Stimulated activated CD4-positive, alpha-beta T cell treated with anti-CD3 and anti-CD28 coated beads, Interleukin-2, amount 100 ng/mL, for 48 hours (primary cell): ENCODE results near the gene IQSEC1.

ENCODE experiments used
- DNase-seq, 2 donors: peaks; one replicate each; pipeline ENCODE4 v3.0.0-alpha.2; 2020

Gene IQSEC1

DNA sequence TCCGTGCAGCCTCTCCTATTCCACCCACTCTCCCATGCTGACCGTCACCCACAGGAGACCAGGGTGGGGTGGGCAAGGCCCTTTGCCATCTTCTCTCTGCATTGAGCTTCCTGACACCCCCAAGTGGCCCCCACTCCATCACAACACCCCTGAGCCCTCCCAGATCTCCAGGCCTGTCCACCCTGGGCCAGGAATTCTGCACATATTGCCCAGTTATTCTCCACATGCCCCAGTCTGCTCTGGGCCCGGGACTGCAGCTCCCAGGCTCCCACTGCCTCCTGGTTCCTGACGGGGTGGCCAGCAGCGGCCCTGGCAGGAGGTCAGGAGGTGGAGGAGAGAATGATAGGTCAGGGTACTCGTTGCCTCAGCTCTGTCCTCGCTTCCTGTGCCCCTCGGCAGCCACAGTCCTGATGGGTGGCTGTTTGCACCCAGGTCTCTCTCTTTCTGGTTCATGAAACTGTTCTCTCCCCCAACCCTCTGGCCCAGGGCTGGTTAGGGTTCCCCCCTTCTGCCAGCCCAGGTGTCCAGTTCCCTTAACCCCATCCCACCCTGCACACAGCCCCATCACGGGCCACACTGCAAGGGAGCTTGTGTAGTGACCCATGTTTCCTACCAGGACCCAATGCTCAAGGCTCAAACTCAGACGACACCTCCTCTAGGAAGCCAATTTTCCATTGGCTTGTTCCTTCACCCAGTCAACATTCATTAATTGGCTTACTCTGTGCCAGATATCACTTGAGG is 47.3 kb downstream of the IQSEC1 start:
- DNase-seq = no peak

DNA sequence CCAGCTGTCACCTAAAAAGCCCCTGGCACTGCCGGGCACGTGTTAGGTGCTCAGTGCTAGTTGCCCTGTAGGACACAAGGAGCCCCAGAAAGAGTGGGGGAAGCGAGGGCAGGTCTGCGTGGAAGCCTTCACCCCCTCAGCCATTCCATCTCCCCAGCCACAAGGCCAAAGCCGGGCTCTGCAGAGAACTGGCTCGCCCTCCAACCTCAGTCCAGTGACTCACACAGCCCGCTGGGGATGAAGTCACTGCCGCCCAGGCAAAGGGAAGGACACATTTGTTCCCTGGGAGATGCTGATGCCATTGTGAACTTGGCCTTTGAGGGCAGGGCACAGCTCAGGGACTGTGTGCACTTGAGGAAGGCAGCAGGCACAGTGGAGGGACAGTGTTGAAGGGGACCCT is 48.1 kb downstream of the IQSEC1 start:
- no peak for DNase-seq

DNA sequence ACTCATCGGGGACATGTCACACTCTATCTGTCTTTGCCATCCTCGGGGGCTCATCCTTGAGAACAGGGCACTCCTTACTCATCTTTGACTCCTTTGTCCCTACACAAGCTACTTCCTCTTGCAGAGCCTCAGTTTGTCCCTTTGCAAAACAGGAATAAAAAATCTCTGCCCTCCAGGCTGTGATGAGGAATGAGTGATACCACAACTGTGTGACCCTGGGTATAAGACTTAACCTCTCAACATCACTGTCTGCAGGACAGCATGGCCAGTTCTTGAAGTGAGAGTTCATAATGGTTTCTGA is 48.5 kb downstream of the IQSEC1 start:
- no peak for DNase-seq

DNA sequence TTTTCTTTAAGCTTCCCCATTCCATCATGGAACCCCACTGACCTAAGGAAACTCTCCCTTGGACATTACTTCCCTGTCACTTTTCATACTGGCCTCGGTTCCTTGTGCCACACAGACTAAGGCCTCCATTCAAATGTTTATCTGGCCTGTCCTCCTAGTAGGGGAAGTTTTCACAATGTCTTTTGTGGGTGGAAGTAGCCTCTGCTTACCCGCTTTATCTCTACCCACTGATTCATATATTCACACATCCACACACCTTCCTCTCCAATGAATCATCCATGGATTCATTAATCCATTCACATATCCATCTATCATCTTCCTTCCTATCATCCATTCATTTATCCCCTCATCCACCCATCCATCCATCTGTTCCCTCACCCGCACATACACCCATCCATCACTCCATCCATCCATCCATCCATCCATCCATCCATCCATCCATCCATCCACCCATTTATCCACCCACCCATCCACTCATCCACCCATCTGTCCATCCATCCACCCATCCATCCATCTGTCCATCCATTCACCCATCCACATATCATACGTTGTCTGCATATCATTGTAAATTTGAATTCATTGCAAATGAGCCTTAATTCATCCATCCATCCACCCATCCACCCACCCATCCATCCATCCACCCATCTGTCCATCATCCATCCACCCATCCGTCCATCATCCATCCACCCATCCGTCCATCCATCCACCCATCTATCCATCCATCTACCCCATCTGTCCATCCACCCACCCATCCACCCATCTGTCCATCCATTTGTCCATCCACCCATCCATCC is 49.1 kb downstream of the IQSEC1 start:
- DNase-seq = no peak

DNA sequence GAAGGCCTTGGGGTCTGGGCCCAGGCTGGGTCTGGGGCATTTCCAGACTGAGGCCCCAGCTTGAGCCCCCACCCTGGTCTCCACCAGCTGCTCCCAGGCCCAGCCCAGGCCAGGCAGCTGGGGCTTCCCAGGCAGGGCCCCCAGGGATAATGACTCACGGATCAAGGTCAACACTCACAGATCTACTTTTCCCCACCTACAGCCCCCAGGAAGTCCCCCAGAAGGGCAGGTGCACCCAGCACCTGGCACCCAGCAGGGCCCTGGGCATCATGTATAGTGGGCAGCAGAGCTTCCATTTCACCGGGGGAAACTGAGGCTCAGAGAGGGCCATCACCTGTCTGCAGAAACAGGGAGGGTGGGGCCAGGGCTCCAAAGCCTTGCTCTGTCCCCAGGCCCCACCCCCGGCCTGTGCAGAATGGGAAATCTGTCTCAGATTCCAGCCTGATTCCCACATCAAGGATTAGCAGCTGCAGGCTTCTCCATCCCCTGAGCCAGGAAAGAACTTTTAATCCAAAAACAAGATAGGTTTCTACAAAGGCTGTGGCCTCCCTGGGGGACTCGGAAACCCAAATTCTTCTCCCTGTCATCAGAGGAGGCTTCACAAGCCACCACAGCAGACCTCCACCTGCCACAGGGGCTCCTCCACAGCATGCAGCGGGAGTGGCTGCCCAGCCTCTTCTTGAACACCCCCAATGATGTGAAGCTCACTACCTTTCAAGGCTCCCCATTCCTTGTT is 49.8 kb downstream of the IQSEC1 start:
- DNase-seq = no peak

DNA sequence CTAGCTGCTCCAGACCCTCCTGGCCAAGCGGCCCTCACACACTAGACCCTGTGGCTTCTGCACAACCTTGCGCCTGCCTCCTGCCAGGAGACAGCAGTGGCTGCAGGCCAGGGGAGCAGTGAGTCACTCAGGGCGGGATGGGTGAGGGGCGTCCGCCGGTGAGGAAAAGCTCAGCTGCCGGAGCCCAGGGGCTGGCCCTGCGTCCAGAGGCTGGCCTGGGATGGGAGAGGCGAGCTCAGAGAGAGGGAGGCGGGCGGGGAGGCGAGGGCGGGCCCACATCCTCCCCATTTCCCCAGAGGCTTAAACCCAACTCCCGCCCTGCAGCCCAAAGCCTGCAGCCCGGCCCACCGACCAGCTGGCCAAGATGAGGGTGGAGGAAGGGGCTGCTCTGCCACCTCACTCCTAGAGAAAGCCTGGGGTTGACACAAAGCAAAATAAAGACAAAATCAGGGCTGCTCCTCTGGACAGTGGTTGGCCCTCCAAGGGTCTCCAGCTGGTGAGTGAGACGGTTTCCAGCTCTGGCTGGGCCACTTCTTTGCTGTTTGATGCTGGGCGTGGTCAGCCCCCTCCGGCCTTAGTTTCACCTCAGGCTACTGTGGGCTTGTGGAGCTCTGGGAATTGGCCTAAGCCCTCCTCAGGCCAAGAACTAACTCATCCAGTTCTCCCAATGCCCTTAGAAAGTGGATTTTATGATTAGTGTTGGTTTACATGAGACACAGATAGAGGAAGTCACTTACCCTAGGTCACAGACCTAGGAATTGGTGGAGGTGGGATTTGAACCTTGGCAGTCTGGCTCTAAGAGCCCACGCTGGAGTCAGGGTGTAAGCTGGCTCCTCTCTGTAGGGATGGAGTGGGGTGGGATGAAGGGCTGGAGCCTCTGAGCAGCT is 50.6 kb downstream of the IQSEC1 start:
- no peak for DNase-seq

DNA sequence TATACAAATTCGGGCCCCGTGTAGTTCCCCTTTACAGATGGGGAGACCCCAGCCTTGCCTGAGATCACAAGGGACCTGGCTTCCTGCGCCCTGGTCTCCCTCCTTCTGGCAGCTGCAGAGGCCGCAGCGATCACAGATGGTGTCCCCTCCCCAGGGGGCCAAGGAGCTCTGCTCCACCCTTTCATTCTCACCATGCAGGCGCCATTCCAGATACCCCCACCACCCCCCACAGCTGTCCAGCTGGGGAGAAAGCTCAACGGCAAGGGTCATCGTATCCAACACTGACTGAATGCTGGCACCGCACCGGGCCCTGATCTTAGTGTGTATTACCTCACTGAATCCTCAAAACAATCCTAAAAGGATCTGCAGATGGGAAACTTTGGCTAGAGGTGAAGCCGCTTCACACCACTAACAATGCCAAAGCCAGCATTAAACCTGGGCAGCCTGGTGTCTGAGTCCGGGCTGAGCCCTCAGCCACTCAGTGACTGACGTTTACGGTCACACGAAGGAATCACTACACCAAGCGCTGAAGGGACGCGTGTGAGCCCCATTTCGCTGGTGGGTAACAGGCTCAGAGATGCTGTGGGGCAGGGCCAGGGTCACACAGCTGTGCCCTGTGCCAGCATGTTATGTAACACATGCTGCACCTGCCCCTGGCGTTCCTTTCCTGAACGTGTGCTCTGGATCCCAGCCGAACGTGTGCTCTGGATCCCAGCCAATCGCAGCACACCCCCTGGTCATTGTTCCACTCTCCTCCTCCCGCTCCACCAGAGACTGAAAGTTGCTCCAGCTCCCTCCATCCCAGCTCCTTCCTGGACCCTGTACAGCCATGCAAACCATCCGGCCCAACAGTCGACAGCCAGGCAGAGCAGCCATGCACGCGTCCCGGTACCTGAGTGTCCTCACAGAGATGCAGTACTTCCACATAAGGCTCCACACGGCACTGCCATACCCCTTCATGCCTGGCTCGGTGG is 51.8 kb downstream of the IQSEC1 start:
- DNase-seq = no peak

DNA sequence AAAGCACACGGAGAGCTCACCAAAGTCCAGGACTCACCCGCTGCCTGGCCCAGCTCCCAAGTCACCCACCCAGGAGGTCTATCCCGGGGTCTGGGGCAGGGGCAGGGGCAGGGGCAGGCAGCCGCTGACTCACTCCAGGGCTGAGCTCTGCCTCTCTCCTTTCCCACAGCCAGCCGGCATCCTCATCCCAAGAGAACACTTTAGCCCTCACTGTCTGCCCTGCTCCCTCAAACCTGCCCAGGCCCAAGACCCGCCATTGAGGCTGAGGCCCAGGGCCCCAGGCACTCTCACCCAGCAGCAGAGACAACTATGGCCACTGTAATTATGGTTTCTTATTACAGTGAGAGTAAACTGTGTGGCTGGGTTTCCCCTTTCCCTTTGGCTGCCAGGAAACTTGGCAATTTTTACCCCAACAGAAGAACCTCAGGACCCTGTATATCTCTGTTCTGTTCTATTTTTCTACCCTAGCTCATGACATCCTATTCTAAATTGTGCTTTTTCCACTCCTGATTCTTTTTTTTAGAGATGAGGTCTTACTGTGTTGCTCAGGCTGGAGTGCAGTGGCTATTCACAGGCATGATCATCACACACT is 53.0 kb downstream of the IQSEC1 start:
- no peak for DNase-seq

DNA sequence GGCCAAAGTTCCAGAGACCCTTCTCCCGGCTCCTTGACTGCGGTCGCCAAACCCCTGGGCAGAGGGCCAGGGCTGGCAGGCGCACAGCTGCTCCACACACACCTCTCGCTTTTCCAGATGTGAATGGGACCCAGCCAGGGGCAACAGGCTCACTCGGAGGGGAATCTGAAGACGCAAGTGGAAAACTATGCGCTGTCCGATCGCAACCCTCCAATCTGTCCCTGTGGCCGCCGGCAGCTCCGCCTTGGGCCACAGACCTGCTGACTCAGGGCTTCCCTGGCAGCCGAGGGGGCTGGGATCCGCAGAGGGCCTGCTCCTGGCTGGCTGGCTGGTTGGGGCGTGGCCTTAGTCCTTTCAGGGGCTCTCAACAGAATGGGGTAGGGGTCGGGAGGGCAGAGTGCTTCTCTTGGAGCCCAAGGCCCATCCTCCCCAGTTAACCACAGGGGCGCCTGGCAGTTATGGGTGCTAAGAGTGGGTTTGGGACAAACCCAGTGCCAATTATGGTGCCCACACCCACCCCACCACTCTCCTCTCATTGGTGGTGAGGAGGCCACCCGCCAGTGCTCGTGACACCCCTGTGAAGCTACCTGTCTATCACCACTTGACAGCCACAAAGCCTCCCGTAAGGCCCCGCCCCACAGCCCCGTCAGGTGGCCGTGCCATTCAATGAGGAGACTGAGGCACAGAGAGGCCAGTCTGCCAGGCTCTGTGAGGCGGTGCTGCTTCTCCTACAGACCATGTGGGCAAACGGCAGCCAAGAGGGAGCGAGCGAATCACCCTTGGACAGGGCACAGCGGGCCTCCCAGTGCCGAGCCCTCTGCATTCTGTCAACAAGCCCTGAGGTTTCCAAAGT is 53.8 kb downstream of the IQSEC1 start:
- no peak for DNase-seq

DNA sequence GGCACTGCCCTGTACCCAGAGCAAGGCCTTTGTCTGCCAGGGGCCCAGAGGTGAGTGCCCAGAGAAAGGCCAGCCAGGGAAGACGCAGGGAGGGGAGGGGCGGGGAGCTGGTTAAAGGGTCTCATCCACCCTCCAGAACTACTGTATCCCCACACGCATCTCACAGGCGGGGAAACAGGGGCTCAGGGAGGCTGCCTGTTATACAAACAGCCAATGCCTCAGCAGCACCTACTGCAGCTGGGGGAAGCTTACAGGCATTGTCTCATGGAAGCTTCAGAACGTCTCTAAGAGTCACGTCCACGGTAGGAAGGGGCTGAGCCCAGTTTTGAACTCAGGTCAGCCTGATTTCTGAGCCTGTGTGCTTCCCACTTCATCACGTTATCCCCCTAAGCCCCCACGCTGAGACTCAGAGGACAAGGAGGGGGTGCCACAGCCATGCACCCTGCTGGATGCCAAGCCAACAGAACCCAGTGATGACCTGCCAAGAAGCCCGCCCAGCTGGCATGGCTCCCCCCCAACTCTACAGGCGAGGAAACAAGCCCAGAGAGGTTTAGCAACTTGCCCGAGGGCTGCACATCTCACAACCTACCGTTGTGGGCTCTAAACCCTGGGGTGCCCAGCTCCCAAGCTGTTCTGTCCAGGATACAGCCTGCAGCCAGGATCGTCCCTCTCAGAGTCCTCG is 54.5 kb downstream of the IQSEC1 start:
- DNase-seq = no peak

DNA sequence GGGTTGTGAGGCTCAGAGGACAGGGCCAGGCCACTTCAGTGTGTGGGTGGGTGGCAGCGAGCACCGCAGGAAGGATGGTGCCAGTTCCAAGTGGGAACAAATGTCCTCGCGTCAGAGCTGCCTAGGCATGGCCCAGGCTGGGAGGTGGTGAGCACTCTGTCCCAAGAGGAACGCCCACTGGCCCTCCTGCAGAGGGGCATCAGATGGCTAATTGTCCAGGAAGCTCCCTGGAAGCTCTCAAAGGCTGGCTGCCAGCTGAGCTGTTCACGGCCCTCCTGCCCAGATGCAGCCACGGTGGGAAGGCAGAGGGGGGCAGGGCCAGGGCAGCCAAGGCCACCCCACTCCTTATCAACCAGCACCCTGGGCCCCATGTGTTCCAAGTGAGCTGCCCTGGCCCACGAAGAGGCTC is 55.2 kb downstream of the IQSEC1 start:
- no peak for DNase-seq

DNA sequence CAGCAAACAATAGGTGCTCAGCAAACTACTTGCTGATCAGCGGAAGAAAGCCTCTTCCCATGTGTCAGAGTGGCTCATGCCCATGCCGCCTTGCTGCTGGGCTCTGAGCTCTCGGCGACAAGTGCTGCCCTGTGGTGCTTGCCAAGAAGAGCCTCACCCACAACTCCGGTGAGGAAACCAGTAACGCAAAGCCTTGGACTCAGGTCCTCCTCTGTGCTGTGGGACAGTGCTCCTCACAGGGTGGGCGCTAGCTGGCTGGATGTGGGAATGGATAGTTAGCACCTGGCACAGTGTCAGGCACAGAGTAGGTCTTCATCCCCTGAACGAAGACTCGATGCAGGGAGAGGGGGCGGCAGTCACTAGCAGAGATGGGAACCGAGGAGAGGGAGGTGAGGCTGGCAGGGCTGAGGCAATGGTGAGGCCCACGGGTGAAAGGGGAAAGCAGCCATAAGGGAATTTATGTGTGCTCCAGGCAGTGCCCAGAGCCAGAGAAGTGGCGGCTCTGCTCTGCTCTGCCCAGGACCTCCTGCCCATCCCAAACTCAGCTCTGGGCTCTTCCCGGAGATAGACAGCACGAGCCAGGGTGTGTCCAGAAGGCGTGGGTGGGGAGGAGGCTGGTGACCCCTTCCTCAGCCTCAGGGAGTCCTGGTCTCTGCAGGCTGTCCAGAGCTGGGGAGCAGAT is 55.7 kb downstream of the IQSEC1 start:
- no peak for DNase-seq

DNA sequence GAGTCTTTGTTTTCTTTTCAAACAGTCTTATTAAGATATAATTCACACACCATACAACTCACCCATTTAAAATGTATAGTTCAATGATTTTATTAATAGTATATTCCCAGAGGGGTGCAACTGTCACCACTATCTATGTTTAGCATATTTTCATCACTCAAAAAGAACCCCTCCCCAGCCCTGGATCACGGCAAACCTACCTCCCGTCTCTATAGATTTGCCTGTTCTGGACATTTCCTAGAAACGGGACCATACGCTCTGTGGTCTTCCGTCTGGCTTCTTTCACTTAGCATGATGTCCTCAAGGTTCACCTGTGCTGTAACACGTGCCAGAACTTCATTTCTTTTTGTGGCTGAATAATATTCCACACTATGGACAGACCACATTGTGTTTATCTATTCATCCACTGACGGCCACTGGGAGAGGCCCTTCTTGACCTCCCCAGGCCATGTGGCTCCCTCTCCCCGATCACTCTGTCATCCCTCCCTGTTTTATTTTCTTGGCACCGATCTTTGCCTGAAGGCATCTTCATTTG is 56.4 kb downstream of the IQSEC1 start:
- DNase-seq = no peak

DNA sequence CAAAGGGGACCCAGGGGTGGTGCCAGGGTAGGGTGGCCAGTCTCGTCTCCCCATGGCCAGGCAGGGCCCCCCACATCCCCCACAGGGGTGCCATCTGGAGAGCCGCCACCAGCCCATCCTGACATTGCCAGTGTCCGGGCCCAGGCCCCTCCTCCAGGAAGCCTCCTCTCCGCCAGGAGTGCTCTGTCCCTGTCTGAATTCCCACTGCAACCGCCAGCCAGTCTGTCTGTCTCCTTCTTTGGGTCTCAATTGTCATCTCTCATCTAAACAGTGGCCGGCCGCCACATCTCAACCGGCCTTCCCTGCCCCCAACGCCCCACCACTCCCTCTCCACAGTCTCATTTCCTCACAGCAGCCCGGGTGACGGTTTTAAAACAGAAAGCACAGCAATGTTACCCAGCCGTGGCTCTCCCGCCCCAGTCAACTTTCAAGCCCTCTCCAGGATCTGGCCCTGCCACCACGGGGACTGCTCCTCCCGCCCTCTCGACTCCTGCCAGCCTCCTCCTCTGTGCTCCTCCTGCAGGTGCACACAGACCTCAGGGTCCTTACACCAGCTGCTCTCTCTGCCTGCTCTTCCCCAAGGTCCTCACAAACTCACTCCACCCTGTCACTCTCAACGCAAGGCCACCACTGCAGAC is 57.0 kb downstream of the IQSEC1 start:
- DNase-seq = no peak

DNA sequence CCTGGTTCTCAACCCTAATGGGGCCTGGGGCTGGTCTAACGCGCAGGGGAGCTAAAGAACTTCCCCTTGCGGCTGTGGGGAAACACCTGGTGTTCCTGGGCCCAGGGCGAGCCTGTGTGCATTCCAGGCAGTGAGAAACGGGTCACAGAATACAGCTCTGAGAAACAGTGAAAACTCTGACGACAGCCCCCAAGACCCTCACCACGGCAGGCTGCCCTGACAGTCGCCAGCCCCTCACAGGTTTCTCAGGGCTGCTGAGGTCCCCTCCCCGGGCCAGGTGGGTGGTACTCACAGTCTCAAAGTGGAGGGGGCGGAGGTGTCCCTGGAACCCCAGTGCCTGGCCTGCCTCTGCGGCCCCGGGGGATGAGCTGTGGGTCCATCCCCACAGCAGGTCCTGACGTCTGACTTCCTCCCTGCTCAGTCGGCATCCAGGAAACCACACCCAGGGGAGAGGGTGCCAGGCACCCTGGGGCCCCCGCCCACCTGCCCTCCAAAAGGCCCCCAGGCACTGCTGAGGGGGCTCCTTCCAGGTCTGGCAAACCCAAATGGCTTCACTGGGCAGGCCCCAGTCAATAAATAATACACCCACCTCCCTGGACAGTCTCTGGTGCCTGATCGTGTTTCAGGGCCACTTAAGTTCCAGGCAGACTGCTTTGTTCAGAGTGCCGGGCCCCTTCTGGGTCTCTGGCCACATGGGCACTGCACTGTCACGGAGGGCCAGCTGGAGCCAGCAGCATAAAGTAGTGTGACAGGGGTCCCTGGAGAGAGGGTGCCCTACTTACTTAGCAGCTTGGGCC is 57.7 kb downstream of the IQSEC1 start:
- DNase-seq = no peak

DNA sequence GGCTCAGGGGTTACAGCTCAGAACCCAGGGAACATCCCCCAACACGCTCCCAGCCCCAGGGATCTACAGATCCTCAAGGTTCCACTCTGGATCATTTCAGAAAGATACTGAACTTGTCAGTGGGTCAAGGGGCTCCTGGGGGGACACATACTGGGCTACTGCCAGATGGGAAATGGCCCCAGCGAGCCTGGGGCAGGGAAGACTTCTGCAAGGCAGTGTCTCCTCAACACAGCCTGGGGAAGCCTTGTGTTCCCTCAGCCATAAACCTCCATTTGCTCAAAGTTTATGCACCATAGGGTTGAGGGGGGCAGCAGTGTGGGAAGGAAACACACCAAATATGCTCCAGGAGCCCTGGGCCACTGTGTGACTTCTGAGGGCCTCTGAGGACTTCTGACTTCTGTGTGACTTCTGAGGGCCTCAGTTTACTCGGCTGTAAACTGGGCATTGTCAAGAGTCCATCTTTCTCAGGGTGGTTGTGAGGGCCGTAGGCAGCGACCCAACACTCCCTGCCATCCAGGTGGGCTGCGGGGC is 58.4 kb downstream of the IQSEC1 start:
- no peak for DNase-seq
